Forelimb muscle (tissue), 1 donor: ENCODE data around the gene URM1. TPM values are rescaled to one million over a fixed set of nuclear protein-coding genes. Genes with fewer than 3 reads are reported as not detected.

Source experiments
- DNase-seq: peaks from one replicate; pipeline ENCODE4 v3.0.0-alpha.2; 2013; ENCODE audit warnings: low read depth
- polyA plus RNA-seq: library from polyadenylated mRNA; unstranded; fragments of 120-200 nt; gene quantifications from one replicate; pipeline ENCODE4 v1.2.1, GENCODE V29; 2013; ENCODE audit not compliant: insufficient read length

URM1 gene
- polyA plus RNA-seq, 1 donor = 60.7 TPM

- DNase-seq = no peak
Observed at GRCh38 chr9:128428644-128429512, 57.7 kb downstream of the URM1 start.

DNA sequence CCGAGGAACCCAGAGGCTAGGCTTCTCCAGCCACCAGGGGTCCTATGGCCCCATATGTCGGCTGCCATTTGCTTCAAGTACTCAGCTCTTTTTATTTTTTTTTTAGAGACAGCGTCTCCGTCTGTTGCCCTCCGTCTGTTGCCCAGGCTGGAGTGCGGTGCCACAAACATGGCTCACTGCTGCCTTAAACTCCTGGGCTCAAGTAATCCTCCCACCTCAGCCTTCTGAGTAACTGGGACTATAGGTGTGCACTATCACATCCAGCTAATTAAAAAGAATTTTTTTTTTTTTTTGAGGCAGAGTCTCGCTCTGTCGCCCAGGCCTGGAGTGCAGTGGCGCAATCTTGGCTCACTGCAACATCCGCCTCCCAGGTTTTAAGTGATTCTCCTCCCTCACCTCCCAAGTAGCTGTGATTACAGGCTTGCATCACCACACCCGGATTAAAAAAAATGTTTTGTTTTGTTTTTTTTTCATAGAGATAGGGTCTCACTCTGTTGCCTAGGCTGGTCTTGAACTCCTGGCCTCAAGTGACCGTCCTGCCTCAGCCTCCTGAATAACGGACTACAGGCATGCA is 58.4 kb downstream of the URM1 start:
- DNase-seq = no peak

GRCh38 chr9:128431207-128431606 is 60.0 kb downstream of the URM1 start:
- no peak for DNase-seq

DNA sequence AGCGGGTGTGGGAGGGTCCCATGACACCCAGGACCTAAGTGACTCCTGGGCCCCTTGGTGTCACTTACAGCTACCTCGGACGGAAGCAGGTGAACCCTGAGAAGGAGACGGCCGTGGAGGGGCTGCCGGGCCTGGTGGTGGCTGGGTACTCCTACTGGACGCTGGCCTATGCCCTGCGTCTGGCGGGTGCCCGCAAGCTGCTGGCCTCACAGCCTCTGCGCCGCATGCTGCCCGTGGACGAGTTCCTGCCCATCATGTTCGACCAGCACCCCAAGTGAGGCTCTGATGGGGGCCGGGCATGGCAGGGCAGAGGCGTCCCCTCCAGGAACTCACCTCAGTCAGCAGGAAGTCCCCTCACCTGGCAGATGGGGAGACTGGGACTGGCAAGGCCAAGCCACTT is 63.2 kb downstream of the URM1 start:
- DNase-seq = no peak

- DNase-seq = no peak
Observed at GRCh38 chr9:128435611-128436010, 64.4 kb downstream of the URM1 start.

GRCh38 chr9:128438343-128439109 is 67.4 kb downstream of the URM1 start:
- DNase-seq = no peak

GRCh38 chr9:128439273-128439672 is 68.1 kb downstream of the URM1 start:
- DNase-seq = no peak

Other genes with a start within 250 kb of the URM1 start
- 44.1 TPM for gene PTGES2, start 243.6 kb upstream of the URM1 start, polyA plus RNA-seq
- 1.1 TPM for gene LCN2, start 221.9 kb upstream of the URM1 start, polyA plus RNA-seq
- 28.3 TPM for gene BBLN, start 211.1 kb upstream of the URM1 start, polyA plus RNA-seq
- 101 TPM for gene CIZ1, start 179.8 kb upstream of the URM1 start, polyA plus RNA-seq
- gene DNM1, start 168.0 kb upstream of the URM1 start, polyA plus RNA-seq = 53.3 TPM
- gene GOLGA2, start 95.4 kb upstream of the URM1 start, polyA plus RNA-seq = 93.2 TPM
- 20.3 TPM for gene SWI5, start 95.1 kb upstream of the URM1 start, polyA plus RNA-seq
- 22.0 TPM for gene TRUB2, start 48.9 kb upstream of the URM1 start, polyA plus RNA-seq
- gene COQ4, start 48.5 kb upstream of the URM1 start, polyA plus RNA-seq = 31.6 TPM
- gene SLC27A4, start 30.8 kb upstream of the URM1 start, polyA plus RNA-seq = 11.9 TPM
- gene CERCAM, start 49.5 kb downstream of the URM1 start, polyA plus RNA-seq = 103 TPM
- 25.0 TPM for gene ODF2, start 84.6 kb downstream of the URM1 start, polyA plus RNA-seq
- 20.1 TPM for gene GLE1, start 133.3 kb downstream of the URM1 start, polyA plus RNA-seq
- 247 TPM for gene SPTAN1, start 181.2 kb downstream of the URM1 start, polyA plus RNA-seq